Pancreas (tissue), 10 donors: ENCODE measurements around the gene SLC49A4. TPM values are rescaled to one million over a fixed set of nuclear protein-coding genes. Genes with fewer than 3 reads are reported as not detected.

Source experiments
- ATAC-seq, 4 donors: fragments of 200-7000 bp; cut with Tn5 transposase; one replicate each; pipeline versions ENCODE4 v1.8.0 to v1.9.1; 2020; ENCODE audit warnings: mild to moderate bottlenecking in 4 of 4, moderate library complexity in 4 of 4
- DNase-seq, 6 donors: peaks; one replicate each; pipeline ENCODE4 v3.0.0-alpha.2; 2020
- FAIRE-seq: peaks from 2 replicates; lab custom pipeline; 2012; peaks lifted over from hg19 to GRCh38; lab: Jason Lieb, UNC
- H3K27ac ChIP-seq, 4 donors: fragments of 200-600 bp; sonication (generic); 1 replicate in 3 of 4; 2 replicates in 1 of 4; pipeline versions ENCODE4 v1.5.0 to v1.8.0; 2020
- H3K27me3 ChIP-seq, 4 donors: fragments of 200-600 bp; one replicate each; pipeline ENCODE4 v1.8.0; 2021
- H3K36me3 ChIP-seq, 3 donors: fragments of 200-600 bp; sonication (generic) in 1 of 3; one replicate each; pipeline versions ENCODE4 v1.5.0 to v1.8.0; 2020 to 2021
- H3K4me1 ChIP-seq, 3 donors: fragments of 200-600 bp; one replicate each; pipeline ENCODE4 v1.8.0; 2021
- H3K4me3 ChIP-seq, 4 donors: fragments of 200-600 bp; sonication (generic) in 2 of 4; one replicate each; pipeline versions ENCODE4 v1.5.0 to v1.8.0; 2020 to 2021
- H3K9me3 ChIP-seq, 4 donors: fragments of 200-600 bp; one replicate each; pipeline ENCODE4 v1.8.0; 2021
- WGBS, 2 donors: extraction: QIAGEN DNeasy Blood & Tissue Kit; methylation state at CpG; one replicate each; pipeline ENCODE4 v1.1.7; 2013; 5-methylcytosine and 5-hydroxymethylcytosine counted together
- intact Hi-C, 3 donors: fragments of 100-400 bp; cut with DNase I; formaldehyde crosslinking; loops; one replicate each; pipeline versions ENCODE4 v1.11.1 to v1.14.2; 2022
- polyA plus RNA-seq, 2 donors: library from polyadenylated mRNA; stranded (reverse); fragments of 200-250 nt; gene quantifications; one replicate each; pipeline ENCODE4 v1.2.3, GENCODE V29; 2013
- total RNA-seq, 6 donors: library from RNA; stranded (reverse); fragmentation: NEBNext Ultra II Directional in 4 of 6; extraction: Animal tissue kit (Norgen Biotek cat#: 25700) in 4 of 6; gene quantifications; one replicate each; pipeline versions ENCODE4 v1.2.1 to v1.2.4, GENCODE V29; 2021 to 2023
- TF ChIP-seq, protein P1 (sequence below), 4 donors: fragments of 200-600 bp; sonication (generic) in 3 of 4; IDR thresholded peaks; one replicate each; pipeline versions ENCODE4 v1.5.0 to v1.8.0; 2021; ENCODE audit warnings: antibody characterized with exemption in 4 of 4
- donor health status: healthy with polysubstance abuse.
- donor health status: DM: no; HTN: no; CAD: no; lungs with moderate emphysema.
- donor health status: DM: no; HTN: no; CAD: no.
- donor health status: control.
- donor health status: control.
- donor health status: Bipolar disorder and iron deficiency.
- donor health status: DM: yes; HTN: yes; CAD: no.
- donor health status: DM: no; HTN: no; CAD: no.
- donor health status: DM: no; HTN: no; CAD: no.
- donor health status: DM: yes; HTN: yes; CAD: no.

Gene SLC49A4
- total and polyA plus RNA-seq, 8 donors, result 3.4 to 13.7 (median 10.9) TPM

DNA sequence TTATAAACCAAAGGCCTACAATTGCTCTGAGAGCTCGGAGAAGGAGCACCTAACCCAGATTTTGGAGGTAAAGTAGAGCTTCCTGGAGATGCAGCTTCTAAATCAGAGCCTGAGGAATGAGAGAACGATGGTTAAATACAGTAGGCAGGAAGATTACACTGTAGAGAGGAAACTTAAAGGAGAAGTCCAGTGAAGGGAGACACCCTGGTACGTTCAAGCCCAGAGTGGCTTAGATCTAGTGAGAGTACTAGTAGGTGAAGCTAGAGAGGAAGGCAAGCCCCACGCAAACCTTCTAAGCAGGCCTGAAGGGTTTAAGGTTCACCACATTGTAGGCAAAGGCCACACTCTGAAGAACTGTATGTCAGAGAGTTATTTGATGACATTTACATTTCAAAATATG lies 33.4 kb downstream of the SLC49A4 start:
- H3K4me1 ChIP-seq, result no peaks in the 10 kb centered on the region
- TF ChIP-seq, protein P1, sequence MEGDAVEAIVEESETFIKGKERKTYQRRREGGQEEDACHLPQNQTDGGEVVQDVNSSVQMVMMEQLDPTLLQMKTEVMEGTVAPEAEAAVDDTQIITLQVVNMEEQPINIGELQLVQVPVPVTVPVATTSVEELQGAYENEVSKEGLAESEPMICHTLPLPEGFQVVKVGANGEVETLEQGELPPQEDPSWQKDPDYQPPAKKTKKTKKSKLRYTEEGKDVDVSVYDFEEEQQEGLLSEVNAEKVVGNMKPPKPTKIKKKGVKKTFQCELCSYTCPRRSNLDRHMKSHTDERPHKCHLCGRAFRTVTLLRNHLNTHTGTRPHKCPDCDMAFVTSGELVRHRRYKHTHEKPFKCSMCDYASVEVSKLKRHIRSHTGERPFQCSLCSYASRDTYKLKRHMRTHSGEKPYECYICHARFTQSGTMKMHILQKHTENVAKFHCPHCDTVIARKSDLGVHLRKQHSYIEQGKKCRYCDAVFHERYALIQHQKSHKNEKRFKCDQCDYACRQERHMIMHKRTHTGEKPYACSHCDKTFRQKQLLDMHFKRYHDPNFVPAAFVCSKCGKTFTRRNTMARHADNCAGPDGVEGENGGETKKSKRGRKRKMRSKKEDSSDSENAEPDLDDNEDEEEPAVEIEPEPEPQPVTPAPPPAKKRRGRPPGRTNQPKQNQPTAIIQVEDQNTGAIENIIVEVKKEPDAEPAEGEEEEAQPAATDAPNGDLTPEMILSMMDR (IDR thresholded peaks at IDR 0.05), result no peak
- H3K36me3 ChIP-seq, result peaks cover 0 to 22% (median 0%) of the 10 kb centered on the region in 3 donors
- DNase-seq (no peak), FAIRE-seq (no peak), ATAC-seq (peak in 1 of 4 donors; percentile 33)
- H3K27ac ChIP-seq, result no peak overlapping the region
- H3K9me3 ChIP-seq, result no peaks in the 10 kb centered on the region
- intact Hi-C loops, result no loop called here
- H3K27me3 ChIP-seq, result no peaks in the 10 kb centered on the region
- no peak overlapping the region for H3K4me3 ChIP-seq
- WGBS, 2 donors, result 96 to 98% methylated on average over 4 of the region's 4 CpGs

DNA sequence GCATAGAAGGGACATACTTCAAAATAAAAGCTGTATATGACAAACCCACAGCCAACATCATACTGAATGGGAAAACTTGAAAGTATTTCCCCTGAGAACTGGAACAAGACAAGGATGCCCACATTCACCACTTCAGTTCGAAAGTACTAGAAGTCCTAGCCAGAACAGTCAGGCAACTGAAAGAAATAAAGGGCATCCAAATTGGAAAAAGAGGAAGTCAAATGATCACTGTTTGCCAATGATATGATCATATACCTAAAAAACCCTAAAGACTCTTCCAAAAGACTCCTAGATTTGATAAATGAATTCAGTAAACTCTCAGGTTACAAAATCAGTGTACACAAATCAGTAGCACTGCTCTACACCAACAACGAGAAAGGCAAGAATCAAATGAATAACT lies 40.7 kb downstream of the SLC49A4 start:
- WGBS, 2 donors, result 96 to 97% methylated on average over 2 of the region's 2 CpGs
- FAIRE-seq, result no peak
- Histone ChIP-seq H3K4me1 (no peaks in the 10 kb centered on the region), H3K36me3 (peaks cover 0 to 11% (median 0%) of the 10 kb centered on the region in 3 donors), H3K27me3 (no peaks in the 10 kb centered on the region), H3K4me3 (no peak overlapping the region), H3K27ac (no peak overlapping the region), H3K9me3 (no peaks in the 10 kb centered on the region)
- ATAC-seq, result no peak
- intact Hi-C loops, result no loop called here
- no peak for DNase-seq
- TF ChIP-seq, protein P1 (IDR thresholded peaks at IDR 0.05), result no peak

DNA sequence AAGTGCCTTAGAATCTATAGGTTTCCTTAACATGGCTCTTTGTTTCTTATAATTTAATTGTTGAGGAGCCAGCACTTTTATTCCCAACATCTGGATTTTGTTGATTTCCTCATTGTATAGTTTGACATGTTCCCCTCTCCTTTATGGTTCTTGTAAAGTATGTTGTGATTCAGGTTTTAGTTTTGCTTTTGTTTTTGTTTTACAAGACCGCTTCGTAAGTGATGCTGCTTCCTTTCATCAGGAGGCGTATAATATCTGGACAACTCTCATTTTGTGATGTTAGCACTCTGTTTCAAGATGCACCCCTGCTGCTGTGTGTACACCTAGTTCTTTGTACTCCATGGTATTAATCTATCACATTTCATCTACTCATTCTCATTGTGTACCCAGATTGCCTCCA lies 48.7 kb downstream of the SLC49A4 start:
- WGBS, 2 donors, result 62% methylated on average over 3 of the region's 3 CpGs
- no peak for FAIRE-seq

DNA sequence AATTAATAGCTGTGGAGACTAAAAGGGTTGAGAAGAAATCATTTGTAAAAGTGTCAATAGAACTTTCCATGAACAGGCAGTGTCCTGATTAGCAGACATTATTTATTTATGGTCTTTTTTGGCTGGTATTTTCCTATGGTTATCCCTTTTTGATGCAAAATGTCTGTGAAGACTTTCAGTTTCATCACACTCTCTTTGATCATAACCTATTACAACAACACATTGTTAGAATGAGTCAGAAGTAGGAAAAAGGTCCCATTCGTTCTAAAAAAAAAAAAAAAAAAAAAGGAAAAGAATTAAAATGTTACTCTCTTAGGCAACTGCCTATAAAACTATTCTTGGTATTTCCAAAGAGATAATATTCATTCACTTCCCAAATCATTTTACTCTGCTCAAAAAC lies 62.1 kb downstream of the SLC49A4 start:
- TF ChIP-seq, protein P1 (IDR thresholded peaks at IDR 0.05), result no peak

More for the DNA sequence above, 48.7 kb downstream of the SLC49A4 start:
- DNase-seq (no peak), ATAC-seq (no peak)
- Histone ChIP-seq H3K4me3 (no peak overlapping the region), H3K27ac (no peak overlapping the region), H3K4me1 (no peaks in the 10 kb centered on the region), H3K9me3 (no peaks in the 10 kb centered on the region), H3K36me3 (no peaks in the 10 kb centered on the region), H3K27me3 (no peaks in the 10 kb centered on the region)
- intact Hi-C loops, result no loop called here
- TF ChIP-seq, protein P1 (IDR thresholded peaks at IDR 0.05), result no peak

DNA sequence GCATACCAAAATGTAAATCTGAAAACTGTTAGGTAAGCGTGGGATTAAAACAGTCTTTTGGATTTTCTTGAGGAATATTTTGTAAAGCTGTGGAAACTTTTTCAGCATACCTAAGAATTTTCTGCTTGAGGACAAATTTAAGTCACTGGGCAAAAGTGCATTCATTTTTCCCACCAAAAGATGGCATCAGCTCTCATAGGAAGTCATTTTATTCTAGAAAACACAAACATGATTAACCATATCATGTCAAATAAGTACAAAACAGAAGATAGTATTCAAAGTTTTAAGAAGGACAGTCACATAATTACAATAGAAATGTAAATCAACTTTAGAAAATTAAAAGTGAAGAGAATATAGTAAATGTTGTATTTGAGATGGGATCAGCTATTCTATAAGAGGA lies 63.5 kb downstream of the SLC49A4 start:
- Histone ChIP-seq H3K9me3 (no peaks in the 10 kb centered on the region), H3K27ac (no peak overlapping the region), H3K4me1 (peaks cover 0 to 10% (median 5%) of the 10 kb centered on the region in 3 donors), H3K4me3 (no peak overlapping the region), H3K27me3 (no peaks in the 10 kb centered on the region), H3K36me3 (peaks cover 0 to 7% (median 0%) of the 10 kb centered on the region in 3 donors)
- TF ChIP-seq, protein P1 (IDR thresholded peaks at IDR 0.05), result no peak
- ATAC-seq, result no peak
- intact Hi-C loops, result no loop called here
- FAIRE-seq, result peak; percentile 81
- WGBS, 2 donors, result 56 to 85% methylated on average over 1 of the region's 1 CpG
- no peak for DNase-seq

More for the DNA sequence above, 62.1 kb downstream of the SLC49A4 start:
- ATAC-seq (peak in 1 of 4 donors; percentile 19), DNase-seq (no peak), FAIRE-seq (no peak)
- Histone ChIP-seq H3K36me3 (peaks cover 0 to 7% (median 0%) of the 10 kb centered on the region in 3 donors), H3K9me3 (no peaks in the 10 kb centered on the region), H3K27ac (no peak overlapping the region), H3K4me3 (no peak overlapping the region), H3K27me3 (no peaks in the 10 kb centered on the region), H3K4me1 (peaks cover 0 to 10% (median 5%) of the 10 kb centered on the region in 3 donors)
- intact Hi-C loops, result no loop called here
- WGBS, 2 donors, result 26 to 50% methylated on average over 1 of the region's 1 CpG
